Mucosa of stomach (tissue), 1 donor: Measurements from ENCODE around the gene ZNF324B.

Experiments used
- H3K27me3 ChIP-seq: one replicate; pipeline ENCODE4 v1.7.0; 2013; ENCODE audit warnings: mild to moderate bottlenecking, low read length; ENCODE audit not compliant: control insufficient read depth, insufficient read depth
- H3K36me3 ChIP-seq: one replicate; pipeline ENCODE4 v1.7.0; 2013; ENCODE audit warnings: low read length; ENCODE audit not compliant: control insufficient read depth, insufficient read depth
- H3K4me1 ChIP-seq: one replicate; pipeline ENCODE4 v1.7.0; 2013; ENCODE audit warnings: mild to moderate bottlenecking, low read length; ENCODE audit not compliant: control insufficient read depth, insufficient read depth
- H3K4me3 ChIP-seq: one replicate; pipeline ENCODE4 v1.7.0; 2013; ENCODE audit warnings: low read length
- H3K9ac ChIP-seq: one replicate; pipeline ENCODE4 v1.7.0; 2013; ENCODE audit warnings: mild to moderate bottlenecking, low read length, moderate library complexity
- H3K9me3 ChIP-seq: one replicate; pipeline ENCODE4 v1.7.0; 2013; ENCODE audit warnings: mild to moderate bottlenecking, low read length, moderate library complexity; ENCODE audit not compliant: control insufficient read depth
- donor health status: Pancreatic carcinoma.

ZNF324B gene

DNA sequence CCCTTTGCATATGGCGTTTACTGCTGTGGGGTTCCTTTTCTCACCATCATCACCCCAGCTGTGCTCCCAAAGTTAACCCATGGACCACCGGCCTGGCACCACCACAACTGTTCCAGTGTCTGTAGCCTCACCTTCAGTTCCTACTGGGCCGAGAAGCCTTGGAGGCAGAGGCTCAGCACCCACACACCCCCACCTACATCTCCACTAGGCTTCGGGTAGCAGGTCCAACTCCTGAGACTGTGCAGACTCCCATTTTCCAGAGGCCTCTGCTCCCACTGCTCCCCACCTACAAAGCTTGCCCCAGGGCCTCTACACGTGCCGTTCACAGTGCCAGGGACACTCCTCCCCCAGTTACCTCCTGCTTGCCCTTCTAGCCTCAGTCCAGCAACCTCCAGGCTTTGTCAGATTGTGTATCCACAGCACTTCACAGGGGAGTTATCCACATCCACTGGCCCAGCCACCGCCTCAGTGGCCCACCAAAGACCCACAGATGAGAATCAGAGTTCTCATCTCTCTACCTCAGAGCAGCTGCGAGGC is 46.3 kb downstream of the ZNF324B start:
- no peak overlapping the region for H3K9ac ChIP-seq
- H3K4me1 ChIP-seq = peaks cover 18% of the 10 kb centered on the region
- H3K36me3 ChIP-seq = no peaks in the 10 kb centered on the region
- H3K27me3 ChIP-seq = no peaks in the 10 kb centered on the region
- no peak overlapping the region for H3K4me3 ChIP-seq
- H3K9me3 ChIP-seq = no peaks in the 10 kb centered on the region

DNA sequence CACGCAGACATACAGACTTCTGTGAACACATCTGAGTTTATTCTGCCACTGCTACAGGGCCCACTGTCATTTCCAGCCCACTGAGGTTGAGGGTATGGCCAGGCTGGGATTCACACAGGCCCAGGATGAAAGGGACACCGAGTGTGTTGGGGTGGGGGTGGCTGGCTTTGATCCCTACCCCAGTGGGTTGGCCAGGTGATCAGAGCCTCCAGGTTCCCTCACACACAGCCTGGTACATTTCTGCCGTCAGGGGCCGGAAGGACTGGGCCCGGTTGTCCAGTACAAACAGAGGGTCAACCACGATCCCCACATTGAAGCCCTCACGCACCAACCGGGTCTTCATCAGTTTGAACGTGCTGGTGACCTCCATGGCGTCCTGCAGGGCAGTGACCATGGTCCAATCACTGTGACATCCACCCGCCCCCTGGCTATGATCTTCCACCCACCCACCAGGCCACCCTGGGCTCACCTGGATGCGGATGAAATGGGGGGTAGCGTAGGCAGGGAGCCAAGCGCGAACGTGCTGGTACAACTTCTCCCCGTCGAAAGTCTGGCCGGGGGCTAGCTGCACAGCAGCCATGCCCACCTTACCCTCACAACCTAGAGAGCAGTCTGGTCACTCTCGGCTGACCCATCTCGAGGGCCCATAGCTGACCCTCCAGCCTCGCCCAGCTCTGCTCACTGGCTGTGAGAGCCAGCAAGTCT is 47.0 kb downstream of the ZNF324B start:
- peaks cover 18% of the 10 kb centered on the region for H3K4me1 ChIP-seq
- no peaks in the 10 kb centered on the region for H3K36me3 ChIP-seq
- H3K4me3 ChIP-seq = no peak overlapping the region
- H3K9ac ChIP-seq = no peak overlapping the region
- no peaks in the 10 kb centered on the region for H3K9me3 ChIP-seq
- H3K27me3 ChIP-seq = no peaks in the 10 kb centered on the region

DNA sequence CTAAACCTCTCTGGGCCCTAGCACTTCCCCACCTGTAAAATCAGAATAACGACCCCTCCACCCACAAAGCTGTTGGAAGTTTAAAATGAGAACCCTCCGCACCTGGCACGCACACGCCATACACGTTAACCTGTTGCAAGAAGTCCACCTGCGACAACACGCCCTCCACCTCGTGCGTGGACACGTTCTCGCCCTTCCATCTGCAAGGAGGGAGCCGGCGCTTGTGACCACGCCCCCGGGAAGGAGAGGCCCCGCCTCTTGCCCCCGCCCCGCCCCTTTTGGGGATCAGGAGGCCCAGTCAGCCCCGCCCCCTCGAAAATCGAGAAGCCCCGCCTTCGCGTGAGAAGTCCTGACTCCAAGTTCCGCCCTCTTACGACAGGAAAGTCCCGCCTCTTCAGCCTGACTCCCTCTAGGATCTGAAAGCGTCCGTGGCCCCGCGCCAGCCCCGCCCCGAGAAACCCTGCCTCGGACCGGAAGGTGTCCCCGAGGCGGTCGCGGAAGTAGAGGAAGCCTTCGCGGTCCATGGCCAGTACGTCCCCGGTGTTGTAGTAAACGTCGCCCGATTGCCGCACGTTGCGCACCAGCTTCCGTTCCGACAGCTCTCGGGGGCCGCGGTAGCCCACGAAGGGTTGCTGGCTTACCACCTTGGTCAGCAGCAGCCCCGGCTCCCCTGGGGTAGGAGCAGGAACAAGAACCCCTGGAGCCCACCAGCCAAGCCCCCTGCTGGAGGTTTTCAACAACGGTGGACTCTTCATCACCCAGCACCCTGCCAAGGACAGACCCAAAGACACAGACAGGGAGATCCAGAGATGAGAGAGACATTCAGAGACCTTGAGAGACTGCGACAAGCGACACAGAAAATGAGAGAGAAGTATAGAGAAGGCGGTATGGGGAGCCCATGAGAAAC is 47.9 kb downstream of the ZNF324B start:
- Histone ChIP-seq H3K9ac (peak overlapping the region; percentile 86), H3K4me3 (peak overlapping the region; percentile 65), H3K36me3 (no peaks in the 10 kb centered on the region), H3K4me1 (peaks cover 18% of the 10 kb centered on the region), H3K9me3 (no peaks in the 10 kb centered on the region), H3K27me3 (no peaks in the 10 kb centered on the region)

DNA sequence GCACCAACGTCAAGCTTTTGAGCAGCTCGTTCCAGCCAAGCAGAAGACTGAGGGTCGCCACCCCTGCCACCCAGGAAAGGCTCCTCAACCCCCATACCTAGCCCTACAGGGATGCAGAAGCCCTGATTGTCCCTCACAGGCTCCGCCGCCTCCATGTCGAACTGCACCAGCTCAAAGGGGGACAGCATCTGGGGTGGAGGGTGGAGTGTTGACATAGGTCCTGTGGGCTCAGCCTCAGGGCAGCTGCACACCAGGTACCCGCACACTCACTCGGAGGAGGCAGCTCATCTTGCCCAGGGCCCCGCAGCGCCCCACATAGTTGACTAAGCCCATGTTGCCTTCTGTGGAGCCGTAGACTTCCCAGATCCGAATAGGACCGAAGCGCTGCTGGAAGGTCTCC is 48.8 kb downstream of the ZNF324B start:
- Histone ChIP-seq H3K36me3 (no peaks in the 10 kb centered on the region), H3K27me3 (no peaks in the 10 kb centered on the region), H3K4me3 (no peak overlapping the region), H3K4me1 (peaks cover 18% of the 10 kb centered on the region), H3K9me3 (no peaks in the 10 kb centered on the region), H3K9ac (no peak overlapping the region)
